Activated CD4-positive, alpha-beta T cell treated with anti-CD3 and anti-CD28 coated beads, Interleukin-2, amount 50 U/mL, for 48 hours (primary cell): ENCODE measurements around the gene SREBF1.

ENCODE experiments used
- DNase-seq, 2 experiments: peaks; one replicate each; pipeline ENCODE4 v3.0.0-alpha.2; 2020

SREBF1 gene

DNA sequence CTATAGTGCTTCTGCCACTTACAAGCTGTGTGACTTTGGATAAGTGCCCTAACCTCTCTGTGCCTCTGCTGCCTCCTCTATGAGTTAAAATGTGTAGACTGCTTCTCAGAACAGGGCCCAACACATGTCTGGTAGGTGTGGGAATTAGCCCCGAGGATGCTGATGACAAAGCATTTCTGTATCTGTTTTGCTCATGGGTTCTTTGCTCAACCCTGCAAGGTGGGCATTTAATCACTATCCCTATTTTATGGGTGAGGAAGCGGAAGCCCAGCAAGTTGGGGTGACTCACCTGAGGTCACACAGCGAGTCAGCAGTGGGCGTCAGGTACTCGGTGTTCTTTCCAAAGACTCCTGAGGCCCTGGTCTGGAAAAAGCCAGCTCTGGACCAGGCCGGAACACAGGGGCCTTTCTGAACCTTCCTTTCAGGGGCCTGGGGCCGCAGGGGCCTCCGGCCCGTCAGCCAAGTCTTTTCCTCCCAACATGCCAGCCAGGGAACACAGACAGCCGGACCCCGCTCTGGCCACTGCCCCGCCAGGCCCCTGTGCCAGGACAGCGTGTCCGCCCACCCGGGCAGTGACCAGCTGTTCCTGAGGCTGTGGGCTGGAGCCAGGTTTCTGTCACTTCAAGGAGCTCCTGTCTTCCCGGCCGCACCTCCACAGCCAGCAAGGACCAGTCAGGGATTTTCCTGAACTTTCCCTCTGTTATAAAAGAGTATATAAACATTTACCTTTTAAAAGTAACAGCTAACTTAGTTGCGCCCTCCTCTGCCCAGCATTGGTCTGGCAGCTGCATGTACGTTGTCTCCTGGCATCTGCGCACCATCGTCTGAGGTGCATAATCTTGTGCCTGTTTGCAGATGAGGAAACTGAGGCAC, 62.5 kb downstream of the SREBF1 start:
- no peak for DNase-seq

DNA sequence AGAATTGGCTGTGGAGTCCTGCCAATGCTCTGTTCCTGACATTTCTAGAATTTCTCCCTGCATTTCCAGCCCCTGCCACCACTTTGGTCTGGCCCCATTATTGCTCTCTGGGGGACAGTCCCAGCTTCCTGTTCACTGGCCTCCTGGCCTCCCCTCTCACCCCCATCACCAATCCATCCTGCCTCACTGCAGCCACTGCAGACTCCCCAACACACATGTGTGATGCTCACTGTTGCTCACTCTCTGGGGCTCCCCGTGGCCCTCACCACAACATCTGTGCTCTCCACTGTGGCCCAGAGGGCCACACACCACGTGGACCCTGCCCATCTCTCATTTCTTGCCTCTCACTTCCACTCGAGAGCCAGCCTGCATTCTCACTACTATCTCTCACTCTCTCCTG, 64.6 kb downstream of the SREBF1 start:
- DNase-seq, result no peak

DNA sequence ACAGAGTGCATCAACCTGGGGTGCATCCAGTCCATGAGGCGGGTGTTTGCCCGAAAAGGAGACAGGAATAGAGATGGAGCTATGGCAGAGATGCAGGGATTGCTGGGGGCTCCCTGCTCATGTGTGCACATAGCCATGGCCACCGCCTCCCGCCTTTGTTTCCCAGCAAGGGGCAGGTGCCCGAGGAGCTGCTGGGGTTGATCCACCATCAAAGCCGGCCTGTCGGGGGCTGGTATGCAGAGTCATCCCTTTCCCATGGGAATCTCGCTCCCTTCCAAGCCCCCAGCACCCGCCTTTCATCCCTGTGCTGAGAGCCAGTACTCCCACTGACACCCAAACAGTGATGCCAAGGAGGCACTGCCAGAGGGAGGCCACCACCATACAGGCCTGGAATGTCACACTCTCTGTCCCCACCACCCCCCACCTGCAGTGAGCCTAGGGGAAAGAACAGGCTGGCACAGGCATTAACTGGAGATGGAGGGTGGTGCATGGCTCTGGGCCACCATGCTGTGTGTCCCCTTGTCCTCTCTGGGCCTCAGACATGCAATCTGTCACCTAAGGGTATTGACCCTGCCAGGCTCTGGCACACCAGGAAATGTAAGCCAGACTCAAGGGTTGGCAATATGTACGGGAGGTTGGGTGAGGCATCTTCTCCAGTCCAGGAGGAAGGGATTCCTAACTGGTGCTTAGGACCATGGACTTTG, 65.1 kb downstream of the SREBF1 start:
- no peak for DNase-seq

DNA sequence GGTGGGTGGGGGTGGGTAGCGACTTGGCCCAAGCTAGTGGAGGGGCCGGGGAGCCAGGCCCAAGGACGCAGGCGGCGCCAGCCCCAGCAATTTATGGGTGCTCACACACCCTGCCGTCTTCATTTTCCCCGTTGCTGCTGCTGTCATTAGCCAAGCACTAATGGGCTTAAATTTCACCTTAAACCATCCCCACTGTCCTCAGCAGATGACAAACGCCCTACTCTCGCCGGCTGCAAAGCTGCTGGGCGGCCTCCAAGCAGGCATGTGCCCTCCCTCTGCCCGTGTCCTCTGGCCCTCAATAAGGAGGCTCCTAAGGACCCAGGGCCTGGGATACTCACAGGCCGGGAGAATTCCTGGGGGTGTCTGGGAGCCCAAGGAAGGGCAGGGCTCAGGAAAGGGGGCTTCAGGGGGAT, 66.1 kb downstream of the SREBF1 start:
- no peak for DNase-seq

DNA sequence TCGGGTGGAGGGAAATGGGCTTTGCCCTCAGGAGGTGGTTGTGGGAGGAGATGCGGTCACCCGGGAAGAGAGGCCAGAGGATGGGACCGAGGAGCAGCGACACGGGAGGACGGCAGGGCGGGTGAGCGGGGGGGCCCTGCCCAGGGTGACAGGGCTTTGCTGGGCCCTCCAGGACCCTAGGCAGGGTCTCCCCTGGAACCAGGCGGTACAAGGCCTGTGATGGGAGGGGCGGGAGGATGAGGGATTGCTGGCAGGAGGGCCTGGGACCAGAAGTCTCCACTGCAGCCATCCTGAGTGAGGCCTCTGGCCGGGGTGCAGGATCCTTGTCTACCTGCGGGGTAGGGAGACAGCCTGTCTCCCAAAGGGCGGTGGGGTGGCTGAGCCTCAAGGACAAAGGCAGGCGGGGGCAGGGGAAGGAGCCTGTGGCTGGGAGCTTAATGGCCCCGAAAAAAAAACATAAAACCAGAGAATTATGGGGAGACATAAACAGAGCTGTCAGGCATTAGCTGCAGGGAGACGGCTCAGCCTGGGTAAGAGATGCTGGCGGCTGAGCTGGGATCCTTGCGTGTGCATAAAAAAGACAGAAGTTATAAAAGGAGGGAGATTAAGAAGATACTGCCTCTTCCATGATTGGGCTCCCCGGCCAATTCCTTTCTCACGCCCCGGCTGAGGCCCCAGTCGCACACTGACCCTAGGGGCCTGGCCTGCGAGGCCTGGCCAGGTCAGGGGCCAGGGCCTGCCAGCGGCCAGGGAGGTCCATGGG, 66.7 kb downstream of the SREBF1 start:
- no peak for DNase-seq

DNA sequence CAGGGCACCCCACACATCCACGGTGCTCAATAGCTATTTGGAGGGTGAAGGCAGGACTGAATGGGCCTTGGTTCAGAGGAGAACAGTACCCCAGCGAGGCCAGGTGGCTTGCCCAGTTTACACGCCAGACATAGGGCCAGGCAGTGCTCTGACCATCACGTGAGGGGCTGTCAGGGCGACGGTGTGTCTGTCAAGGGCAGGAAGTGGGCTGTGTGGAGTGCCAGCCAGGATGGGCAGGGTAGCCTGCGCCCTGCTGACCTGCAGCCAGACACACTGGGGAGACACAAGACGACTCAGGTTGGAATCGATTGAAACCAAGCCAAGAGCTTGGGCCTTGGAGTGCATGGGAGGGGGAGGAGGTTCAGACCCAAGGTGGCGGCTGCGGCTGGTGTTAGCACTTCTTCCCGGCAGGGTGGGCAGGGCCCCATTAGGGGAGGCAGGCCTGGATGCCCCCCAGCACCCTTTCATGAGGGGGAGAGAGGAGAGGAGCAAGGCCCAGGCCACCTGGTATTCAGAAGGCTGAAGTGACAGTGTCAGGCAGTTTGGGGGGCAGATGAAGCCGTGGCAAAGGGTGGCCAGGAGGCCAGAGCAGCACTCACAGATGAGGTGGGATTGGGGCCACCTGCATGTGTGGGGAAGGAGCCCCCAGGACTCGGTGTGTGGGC, 68.2 kb downstream of the SREBF1 start:
- no peak for DNase-seq

DNA sequence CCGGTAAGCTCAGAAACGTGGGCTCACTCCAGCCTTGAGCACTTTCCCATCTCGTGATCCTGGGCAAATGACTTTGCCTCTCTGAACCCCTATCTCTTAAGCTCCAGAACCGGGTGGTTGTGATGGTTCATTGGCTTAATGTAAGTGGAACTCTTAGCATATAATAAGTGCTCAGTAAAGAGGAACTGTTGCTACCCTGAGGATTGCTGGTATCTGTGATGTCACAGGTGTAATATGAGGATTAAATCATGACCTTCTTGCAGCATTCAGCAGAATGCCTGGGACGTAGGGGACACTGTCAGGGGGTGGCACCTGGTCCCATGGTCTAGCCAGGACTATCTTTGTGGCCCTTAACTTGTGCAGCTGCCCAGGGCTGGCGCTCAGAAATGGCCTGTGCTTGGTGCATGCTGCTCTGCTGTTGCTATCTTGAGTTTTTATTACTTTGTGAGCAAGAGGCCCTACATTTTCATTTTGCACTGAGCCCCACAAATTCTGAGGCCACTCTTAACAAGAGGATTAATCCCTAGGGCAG, 68.8 kb downstream of the SREBF1 start:
- DNase-seq, result no peak

DNA sequence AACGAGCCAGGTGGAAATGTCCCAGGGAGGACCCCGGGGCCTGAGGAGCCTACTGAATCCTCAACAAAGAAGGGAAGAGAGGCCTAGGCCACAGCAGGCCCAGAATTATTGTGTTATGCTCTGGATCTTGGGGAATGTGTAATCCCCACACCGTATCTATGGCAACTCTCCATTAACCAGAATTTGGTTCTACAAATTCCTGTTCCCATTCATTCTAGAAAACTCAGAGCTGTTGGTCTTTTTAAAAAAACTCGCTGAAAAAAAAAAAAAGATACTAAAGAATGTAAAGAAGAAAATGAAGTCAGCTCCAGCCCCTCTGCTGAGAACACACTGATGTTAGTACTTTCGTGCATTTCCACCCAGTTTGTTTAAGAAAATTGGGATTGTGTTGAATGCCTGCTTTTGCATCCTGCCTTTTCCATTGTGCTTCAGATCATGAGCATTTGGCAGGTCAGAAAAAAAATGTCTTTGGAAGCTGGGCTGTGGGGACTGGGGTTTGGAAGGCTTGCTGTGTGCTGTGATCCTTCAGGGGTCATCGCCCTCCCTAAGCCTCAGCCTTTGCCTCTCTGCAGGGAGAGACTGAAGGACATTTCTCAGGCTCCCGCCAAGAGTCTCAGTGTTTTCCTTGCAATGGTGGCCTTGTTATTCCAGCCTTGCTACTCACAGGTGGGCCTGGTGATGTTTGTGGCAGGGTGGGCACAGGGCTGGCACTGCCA, 69.5 kb downstream of the SREBF1 start:
- DNase-seq, result no peak

DNA sequence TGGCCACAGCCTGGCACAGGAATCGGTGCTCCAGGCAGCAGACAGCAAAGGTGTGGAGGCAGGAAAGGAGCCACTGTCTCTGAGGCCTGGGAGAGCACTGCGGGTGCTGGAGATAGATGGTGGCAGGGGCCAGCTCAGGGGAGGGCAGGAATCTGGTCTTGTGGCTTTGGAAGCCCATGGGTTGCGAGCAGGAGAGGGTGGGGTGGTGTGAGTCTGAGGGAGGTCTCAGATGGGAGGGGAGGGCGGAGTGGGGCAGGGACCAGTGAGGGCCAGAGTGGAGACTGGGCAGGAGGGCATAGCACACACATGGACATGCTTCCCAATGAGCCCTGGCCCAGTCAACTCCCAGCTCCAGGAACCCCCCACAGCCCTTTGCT, 70.1 kb downstream of the SREBF1 start:
- DNase-seq, result no peak

DNA sequence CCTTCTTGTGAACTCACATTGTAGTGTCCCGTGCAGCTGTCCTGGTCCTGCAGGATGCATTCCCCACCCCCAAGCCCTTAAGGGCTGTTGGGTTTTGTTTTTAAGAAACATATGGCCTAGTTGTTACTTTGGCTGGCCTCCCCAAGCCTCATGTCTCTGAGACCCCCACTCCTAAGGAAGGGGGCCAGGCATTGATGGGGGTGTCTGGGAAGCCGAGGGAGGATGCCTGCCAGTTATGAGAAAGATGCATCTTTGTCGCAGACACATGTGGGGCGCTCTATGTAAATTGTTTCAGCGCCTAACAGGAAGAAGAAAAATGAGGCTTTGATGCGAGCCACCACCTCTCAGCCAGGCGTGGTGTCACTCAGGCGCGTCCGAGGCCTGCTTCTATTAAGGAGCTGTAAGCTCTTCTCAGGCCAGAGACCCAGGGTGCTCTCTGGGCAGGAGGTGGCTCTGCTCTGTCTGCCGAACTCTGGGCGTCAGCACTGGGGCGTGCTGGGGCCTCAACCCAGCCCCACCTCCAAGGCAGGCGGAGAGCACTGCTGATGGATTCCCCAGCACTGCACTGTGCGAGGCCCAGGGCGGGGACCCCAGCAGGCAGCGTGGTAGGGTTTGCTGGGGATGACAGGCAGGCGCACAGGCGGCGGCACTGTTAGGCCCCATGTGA, 70.6 kb downstream of the SREBF1 start:
- no peak for DNase-seq

DNA sequence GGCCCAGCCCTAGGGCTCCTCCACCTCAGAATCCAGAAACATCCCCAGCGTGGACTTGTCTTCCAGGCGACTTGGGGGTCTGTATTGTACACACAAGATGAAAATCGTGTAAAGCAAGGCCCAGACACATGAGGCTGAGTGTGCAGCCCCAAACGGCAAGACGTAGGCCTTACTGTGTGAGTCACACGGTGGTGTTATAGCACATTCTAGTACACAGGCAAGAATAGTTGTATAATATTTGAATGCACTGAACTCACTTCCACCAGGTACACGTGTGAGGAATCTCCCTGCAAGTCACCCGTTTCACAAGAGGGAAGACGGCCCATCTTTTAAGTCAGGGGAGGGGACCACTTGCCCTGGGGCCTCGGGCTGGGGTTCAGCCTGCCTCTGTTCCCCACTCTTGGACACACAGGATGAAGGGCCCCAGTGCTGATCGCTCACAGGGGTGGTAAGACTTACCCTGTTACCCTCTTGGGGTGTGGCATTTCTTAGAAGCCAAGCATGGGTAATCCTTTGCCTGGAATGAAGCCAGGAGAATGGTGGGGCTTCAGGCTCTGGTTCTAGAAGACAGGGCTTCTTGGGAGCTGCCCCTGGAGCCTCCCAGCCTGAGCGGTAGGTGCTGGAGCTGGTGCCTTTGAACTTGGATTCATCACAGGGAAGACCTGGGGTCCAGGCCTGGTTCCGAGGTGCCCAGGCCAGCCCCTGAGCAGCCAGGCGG, 71.3 kb downstream of the SREBF1 start:
- no peak for DNase-seq

DNA sequence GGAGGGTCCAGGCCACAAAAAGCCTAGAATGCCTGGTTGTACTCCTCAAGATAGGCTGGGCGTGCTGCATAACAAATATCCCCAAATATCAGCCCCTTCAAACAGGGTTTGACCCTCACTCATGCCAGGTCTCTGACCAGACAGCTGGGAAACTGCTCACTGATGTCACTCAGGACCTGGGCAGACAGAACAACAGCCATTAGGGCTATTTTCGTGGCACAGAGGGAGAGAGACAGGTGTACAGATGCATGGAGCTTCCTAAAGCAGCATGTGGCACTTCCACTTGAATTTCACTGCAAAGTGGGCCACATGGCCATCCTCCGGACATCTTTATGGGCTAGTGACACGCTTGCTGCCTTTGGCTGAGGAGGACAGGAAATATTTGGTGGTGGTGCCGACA, 73.1 kb downstream of the SREBF1 start:
- DNase-seq, result no peak

DNA sequence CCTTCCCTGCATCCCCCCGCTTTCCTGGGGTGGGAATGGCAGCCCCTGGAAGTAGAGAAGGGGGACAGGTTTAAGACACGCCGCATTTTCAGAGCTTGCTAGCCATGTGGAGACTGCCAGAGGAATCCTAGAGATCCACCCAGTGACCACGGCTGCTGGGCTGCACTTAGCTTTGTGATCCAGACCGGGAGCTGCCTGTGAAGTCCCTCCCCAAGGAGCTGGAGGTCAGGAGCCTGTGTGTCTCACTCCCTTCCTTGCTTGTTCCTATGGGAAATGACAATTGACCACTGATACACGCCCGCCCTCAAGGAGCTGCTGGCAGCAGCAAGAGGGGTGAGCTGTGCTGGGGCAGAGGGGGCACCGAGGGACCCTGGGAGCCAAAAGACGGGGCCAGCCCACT, 73.7 kb downstream of the SREBF1 start:
- DNase-seq, result no peak

DNA sequence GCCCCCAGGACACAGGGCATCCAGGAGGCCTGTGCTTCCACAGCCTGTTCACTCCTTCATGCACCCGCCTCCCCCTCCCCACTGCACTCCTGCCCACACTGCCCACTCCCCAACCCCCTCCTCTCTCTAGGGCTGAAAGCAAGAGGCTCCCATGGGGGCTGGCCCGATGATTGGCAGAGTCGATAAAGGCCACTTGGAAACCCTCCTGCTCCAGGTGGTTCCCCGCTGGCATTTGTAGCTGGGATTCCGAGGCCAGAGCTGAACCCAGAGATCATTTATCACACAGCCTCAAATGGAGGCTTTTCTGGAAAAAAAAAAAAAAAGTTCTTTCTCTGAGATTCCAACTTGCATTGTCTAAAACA, 74.1 kb downstream of the SREBF1 start:
- no peak for DNase-seq
